GM18870 (cell line): ENCODE results near the gene SH3BGRL2.
"Not testable (repeated sequence)": the region's sequence is repeated elsewhere in the genome, so short reads cannot be mapped to it uniquely, and the experiment has no call there.

Experiments used
- ATAC-seq: cut with Tn5 transposase; IDR thresholded peaks from one replicate; pipeline ENCODE4 v1.9.1; 2021; ENCODE audit warnings: moderate library complexity; ENCODE audit not compliant: unreplicated experiment

SH3BGRL2 gene

GRCh38 chr6:79647741-79648140 lies 16.6 kb downstream of the SH3BGRL2 start:
- ATAC-seq = no peak

- no peak for ATAC-seq
Measured at GRCh38 chr6:79648328-79648727, 17.2 kb downstream of the SH3BGRL2 start.

- no peak for ATAC-seq
Measured at GRCh38 chr6:79649016-79649415, 17.9 kb downstream of the SH3BGRL2 start.

GRCh38 chr6:79650950-79651349 lies 19.8 kb downstream of the SH3BGRL2 start:
- no peak for ATAC-seq

- no peak for ATAC-seq
Measured at GRCh38 chr6:79656134-79656533, 25.0 kb downstream of the SH3BGRL2 start.

GRCh38 chr6:79657238-79657637 lies 26.1 kb downstream of the SH3BGRL2 start:
- ATAC-seq = no peak

- ATAC-seq = not testable (repeated sequence)
Measured at GRCh38 chr6:79663655-79664054, 32.5 kb downstream of the SH3BGRL2 start.

- ATAC-seq = no peak
Measured at GRCh38 chr6:79665725-79666551, 34.8 kb downstream of the SH3BGRL2 start.

- ATAC-seq = no peak
Measured at GRCh38 chr6:79666634-79667033, 35.5 kb downstream of the SH3BGRL2 start.

GRCh38 chr6:79668381-79668780 lies 37.3 kb downstream of the SH3BGRL2 start:
- no peak for ATAC-seq

GRCh38 chr6:79669766-79670165 lies 38.6 kb downstream of the SH3BGRL2 start:
- no peak for ATAC-seq

- no peak for ATAC-seq
Measured at GRCh38 chr6:79670789-79671188, 39.7 kb downstream of the SH3BGRL2 start.

GRCh38 chr6:79671600-79672266 lies 40.6 kb downstream of the SH3BGRL2 start:
- no peak for ATAC-seq

- ATAC-seq = no peak
Measured at GRCh38 chr6:79672631-79673111, 41.5 kb downstream of the SH3BGRL2 start.

- no peak for ATAC-seq
Measured at GRCh38 chr6:79673947-79674346, 42.8 kb downstream of the SH3BGRL2 start.

GRCh38 chr6:79676785-79677736 lies 45.9 kb downstream of the SH3BGRL2 start:
- ATAC-seq = no peak

- ATAC-seq = not testable (repeated sequence)
Measured at GRCh38 chr6:79682682-79683081, 51.6 kb downstream of the SH3BGRL2 start.

GRCh38 chr6:79684876-79685275 lies 53.7 kb downstream of the SH3BGRL2 start:
- no peak for ATAC-seq

GRCh38 chr6:79686707-79687309 lies 55.7 kb downstream of the SH3BGRL2 start:
- ATAC-seq = no peak

GRCh38 chr6:79687759-79688158 lies 56.6 kb downstream of the SH3BGRL2 start:
- ATAC-seq = no peak

GRCh38 chr6:79694156-79694555 lies 63.0 kb downstream of the SH3BGRL2 start:
- ATAC-seq = no peak
